Calu3 (cell line): ENCODE measurements around the gene MAK. TPM values are rescaled to one million over a fixed set of nuclear protein-coding genes. Genes with fewer than 3 reads are reported as not detected.

Experiments
- BruUV-seq: library from RNA; stranded (reverse); fragments of 400-500 nt; replicated peaks from 2 replicates; lab custom pipeline; 2021; lab: Mats Ljungman, UMichigan
- CTCF ChIA-PET: fragments of 300-600 bp; sonication (Branson Sonifier 250); formaldehyde crosslinking; loops from one replicate; lab custom pipeline; 2022; ENCODE audit warnings: antibody characterized with exemption; lab: Charles Lee
- DNase-seq: peaks from one replicate; pipeline ENCODE4 v3.0.0; 2022
- H3K27ac Mint-ChIP-seq: one replicate; pipeline ENCODE4 v1.8.0; 2022; ENCODE audit warnings: mixed read lengths; ENCODE audit not compliant: unreplicated experiment
- H3K27me3 Mint-ChIP-seq: one replicate; pipeline ENCODE4 v1.8.0; 2022; ENCODE audit warnings: mixed read lengths; ENCODE audit not compliant: unreplicated experiment
- H3K36me3 Mint-ChIP-seq: one replicate; pipeline ENCODE4 v1.8.0; 2022; ENCODE audit warnings: mild to moderate bottlenecking, moderate library complexity, mixed read lengths; ENCODE audit not compliant: insufficient read depth, unreplicated experiment
- H3K4me1 Mint-ChIP-seq: one replicate; pipeline ENCODE4 v1.8.0; 2022; ENCODE audit warnings: mild to moderate bottlenecking, low read depth, mixed read lengths; ENCODE audit not compliant: unreplicated experiment
- H3K4me3 Mint-ChIP-seq: one replicate; pipeline ENCODE4 v1.8.0; 2022; ENCODE audit warnings: mild to moderate bottlenecking, low read depth, moderate library complexity, mixed read lengths; ENCODE audit not compliant: unreplicated experiment
- H3K9me3 Mint-ChIP-seq: one replicate; pipeline ENCODE4 v1.8.0; 2022; ENCODE audit warnings: low read depth, mixed read lengths; ENCODE audit not compliant: unreplicated experiment
- CTCF ChIP-seq: fragments of 200-600 bp; IDR thresholded peaks from one replicate; pipeline ENCODE4 v1.8.0; 2022; ENCODE audit warnings: antibody characterized with exemption; ENCODE audit not compliant: unreplicated experiment
- intact Hi-C: fragments of 100-400 bp; cut with micrococcal nuclease; formaldehyde crosslinking; loops from one replicate; pipeline ENCODE4 v1.10.0; 2022; ENCODE audit not compliant: unreplicated experiment
- total RNA-seq: library from RNA; stranded (reverse); gene quantifications from 2 replicates; pipeline ENCODE4 v1.2.3, GENCODE V29; 2022

The MAK gene
- total RNA-seq, 1 experiment from 2014 or later: 0.35 TPM

GRCh38 chr6:10779076-10779475 is 59.3 kb downstream of the MAK start:
- Mint-ChIP-seq H3K4me3 (no peak overlapping the region), H3K27ac (no peak overlapping the region), H3K36me3 (peaks cover 5% of the 10 kb centered on the region), H3K9me3 (no peaks in the 10 kb centered on the region), H3K27me3 (no peaks in the 10 kb centered on the region), H3K4me1 (no peaks in the 10 kb centered on the region)
- DNase-seq: no peak
- BruUV-seq: no TSS peak
- no peak for TF ChIP-seq CTCF
- CTCF ChIA-PET: interaction anchor here (0.6 to 0.7 kb wide), 2 partner anchors 9 to 498 kb away, joined by 3 read pairs; no protein-coding TSS in a partner anchor
- intact Hi-C loops: no loop called here

GRCh38 chr6:10778230-10778629 is 60.1 kb downstream of the MAK start:
- Mint-ChIP-seq H3K27ac (no peak overlapping the region), H3K36me3 (peaks cover 5% of the 10 kb centered on the region), H3K27me3 (no peaks in the 10 kb centered on the region), H3K9me3 (no peaks in the 10 kb centered on the region), H3K4me3 (no peak overlapping the region), H3K4me1 (no peaks in the 10 kb centered on the region)
- DNase-seq: no peak
- no TSS peak for BruUV-seq
- CTCF ChIA-PET: interaction anchor here (0.7 kb wide), 1 partner anchor 9 kb away, joined by 3 read pairs; no protein-coding TSS in a partner anchor
- no peak for TF ChIP-seq CTCF
- intact Hi-C loops: no loop called here

- no peak for TF ChIP-seq CTCF
- Mint-ChIP-seq H3K27me3 (no peaks in the 10 kb centered on the region), H3K4me3 (no peak overlapping the region), H3K27ac (no peak overlapping the region), H3K4me1 (no peaks in the 10 kb centered on the region), H3K36me3 (no peaks in the 10 kb centered on the region), H3K9me3 (no peaks in the 10 kb centered on the region)
- DNase-seq: no peak
- CTCF ChIA-PET: no interaction called here
- BruUV-seq: no TSS peak
- intact Hi-C loops: no loop called here
Measured at GRCh38 chr6:10771371-10771894, 66.9 kb downstream of the MAK start.

GRCh38 chr6:10769419-10769818 is 68.9 kb downstream of the MAK start:
- no peak for DNase-seq
- no peaks in the 10 kb centered on the region for H3K27me3 Mint-ChIP-seq
- CTCF ChIA-PET: interaction anchor here (0.5 kb wide), 1 partner anchor 9 kb away, joined by 3 read pairs; no protein-coding TSS in a partner anchor

More at GRCh38 chr6:10769419-10769818, 68.9 kb downstream of the MAK start:
- intact Hi-C loops: no loop called here
- H3K36me3 Mint-ChIP-seq: no peaks in the 10 kb centered on the region
- H3K9me3 Mint-ChIP-seq: no peaks in the 10 kb centered on the region
- no peak for TF ChIP-seq CTCF
- no peaks in the 10 kb centered on the region for H3K4me1 Mint-ChIP-seq
- H3K4me3 Mint-ChIP-seq: no peak overlapping the region
- H3K27ac Mint-ChIP-seq: no peak overlapping the region
- BruUV-seq: no TSS peak
